Astrocyte (in vitro differentiated cells and primary cell): Measurements from ENCODE around the gene RGS17. TPM values are rescaled to one million over a fixed set of nuclear protein-coding genes. Genes with fewer than 3 reads are reported as not detected.
A peak's percentile ranks its signal among the peaks of the same experiment; 100 is the strongest.

Experiments used
- DNase-seq: peaks from one replicate; pipeline ENCODE4 v3.0.0-alpha.2; 2010; ENCODE audit warnings: low read depth
- FAIRE-seq: peaks from 2 replicates; lab custom pipeline; 2011; peaks lifted over from hg19 to GRCh38; lab: Jason Lieb, UNC
- H2AFZ ChIP-seq: 2 replicates; pipeline ENCODE4 v1.6.0; 2012; ENCODE audit warnings: low read depth, low read length, inconsistent platforms
- H3K27ac ChIP-seq: 2 replicates; pipeline ENCODE4 v1.5.1; 2011; ENCODE audit warnings: low read depth, low read length, inconsistent platforms
- H3K27me3 ChIP-seq: 2 replicates; pipeline ENCODE4 v1.6.0; 2011; ENCODE audit warnings: low read length, inconsistent platforms; ENCODE audit not compliant: insufficient read depth
- H3K36me3 ChIP-seq: 2 replicates; pipeline ENCODE4 v1.5.1; 2011; ENCODE audit warnings: low read length, inconsistent platforms; ENCODE audit not compliant: insufficient read depth
- H3K4me1 ChIP-seq: 2 replicates; pipeline ENCODE4 v1.5.1; 2011; ENCODE audit warnings: low read length, inconsistent platforms; ENCODE audit not compliant: insufficient read depth
- H3K4me2 ChIP-seq: 2 replicates; pipeline ENCODE4 v1.6.0; 2012; ENCODE audit warnings: low read length, inconsistent platforms
- H3K4me3 ChIP-seq: 2 replicates; pipeline ENCODE4 v1.5.1; 2011; ENCODE audit warnings: low read depth, mild to moderate bottlenecking, low read length, inconsistent platforms; ENCODE audit not compliant: insufficient read depth
- H3K79me2 ChIP-seq: 2 replicates; pipeline ENCODE4 v1.6.0; 2012; ENCODE audit warnings: mild to moderate bottlenecking, low read length, inconsistent platforms; ENCODE audit not compliant: insufficient read depth
- H3K9ac ChIP-seq: 2 replicates; pipeline ENCODE4 v1.6.0; 2012; ENCODE audit warnings: mild to moderate bottlenecking, low read length, inconsistent platforms
- H3K9me3 ChIP-seq: 2 replicates; pipeline ENCODE4 v1.5.1; 2012; ENCODE audit warnings: low read depth, mild to moderate bottlenecking, low read length, inconsistent platforms; ENCODE audit not compliant: insufficient read depth
- H4K20me1 ChIP-seq: 2 replicates; pipeline ENCODE4 v1.6.0; 2012; ENCODE audit warnings: low read length, inconsistent platforms; ENCODE audit not compliant: insufficient read depth
- H3K27ac Mint-ChIP-seq: one replicate; pipeline ENCODE4 v1.8.0; 2021; ENCODE audit warnings: mild to moderate bottlenecking, mixed read lengths; ENCODE audit not compliant: unreplicated experiment
- H3K27me3 Mint-ChIP-seq: one replicate; pipeline ENCODE4 v1.8.0; 2021; ENCODE audit warnings: low read depth, mixed read lengths; ENCODE audit not compliant: unreplicated experiment
- H3K36me3 Mint-ChIP-seq: one replicate; pipeline ENCODE4 v1.8.0; 2021; ENCODE audit warnings: low read depth, mixed read lengths; ENCODE audit not compliant: unreplicated experiment
- H3K4me1 Mint-ChIP-seq: one replicate; pipeline ENCODE4 v1.8.0; 2021; ENCODE audit warnings: low read depth, mixed read lengths; ENCODE audit not compliant: unreplicated experiment
- H3K4me3 Mint-ChIP-seq: one replicate; pipeline ENCODE4 v1.8.0; 2021; ENCODE audit warnings: mild to moderate bottlenecking, moderate library complexity, mixed read lengths; ENCODE audit not compliant: unreplicated experiment
- H3K9me3 Mint-ChIP-seq: one replicate; pipeline ENCODE4 v1.8.0; 2021; ENCODE audit warnings: mild to moderate bottlenecking, mixed read lengths; ENCODE audit not compliant: unreplicated experiment
- EZH2 ChIP-seq: IDR thresholded peaks from 2 replicates; pipeline ENCODE4 v1.6.1; 2012; ENCODE audit warnings: mild to moderate bottlenecking, low read length, inconsistent platforms; ENCODE audit not compliant: insufficient read depth
- total RNA-seq: library from RNA; stranded (reverse); gene quantifications from 2 replicates; pipeline ENCODE4 v1.2.1, GENCODE V29; 2021
- TF ChIP-seq, protein P1 (sequence below): IDR thresholded peaks from 2 replicates; pipeline ENCODE4 v1.5.1; 2011; ENCODE audit warnings: low read depth, mild to moderate bottlenecking, inconsistent platforms, low read length, moderate library complexity; ENCODE audit not compliant: insufficient read depth

RGS17 gene
- total RNA-seq, 1 donor from 2014 or later, result 3.4 TPM

DNA sequence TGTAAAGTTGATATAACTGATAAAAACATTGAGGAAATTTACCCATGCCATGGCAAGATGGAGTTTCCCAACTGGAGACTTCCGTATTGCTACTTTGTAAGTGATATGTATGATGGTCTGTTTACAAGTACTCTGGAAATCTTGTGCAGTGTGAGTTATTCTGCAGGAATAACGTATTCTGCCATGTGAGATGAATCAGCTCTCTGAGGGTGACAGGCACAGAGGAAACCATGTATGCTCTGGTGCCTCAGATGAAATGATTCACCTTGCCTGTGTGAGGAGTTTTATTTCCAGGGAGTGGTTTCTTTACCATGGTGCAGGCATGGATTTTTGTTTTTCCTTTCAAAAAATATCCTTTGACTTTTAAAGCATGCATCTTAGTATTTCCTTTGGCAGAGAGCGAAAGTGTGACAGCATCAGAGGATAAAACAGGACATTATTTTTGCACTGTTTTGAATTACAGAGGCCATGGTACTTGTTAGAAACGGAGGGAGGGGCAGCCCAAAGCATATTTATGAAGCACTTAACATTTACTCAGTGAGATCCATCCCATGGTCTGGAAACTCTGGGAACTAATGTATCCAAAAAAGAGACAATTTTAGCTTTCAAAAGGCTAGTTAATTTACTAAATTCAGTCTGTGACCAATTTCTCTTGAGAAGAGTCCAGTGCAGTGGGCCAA is 92.6 kb downstream of the RGS17 start:
- Mint-ChIP-seq H3K36me3 (peaks cover 5% of the 10 kb centered on the region), H3K4me1 (no peaks in the 10 kb centered on the region), H3K27me3 (no peaks in the 10 kb centered on the region), H3K9me3 (no peaks in the 10 kb centered on the region), H3K27ac (no peak overlapping the region), H3K4me3 (no peak overlapping the region)
- Histone ChIP-seq H3K27ac (no peak overlapping the region), H3K27me3 (no peaks in the 10 kb centered on the region), H3K9me3 (no peaks in the 10 kb centered on the region), H4K20me1 (no peaks in the 10 kb centered on the region), H3K4me2 (no peak overlapping the region), H3K4me1 (no peaks in the 10 kb centered on the region), H3K79me2 (no peaks in the 10 kb centered on the region), H3K9ac (no peak overlapping the region), H2AFZ (no peak overlapping the region), H3K4me3 (no peak overlapping the region), H3K36me3 (no peaks in the 10 kb centered on the region)
- TF ChIP-seq, protein P1, sequence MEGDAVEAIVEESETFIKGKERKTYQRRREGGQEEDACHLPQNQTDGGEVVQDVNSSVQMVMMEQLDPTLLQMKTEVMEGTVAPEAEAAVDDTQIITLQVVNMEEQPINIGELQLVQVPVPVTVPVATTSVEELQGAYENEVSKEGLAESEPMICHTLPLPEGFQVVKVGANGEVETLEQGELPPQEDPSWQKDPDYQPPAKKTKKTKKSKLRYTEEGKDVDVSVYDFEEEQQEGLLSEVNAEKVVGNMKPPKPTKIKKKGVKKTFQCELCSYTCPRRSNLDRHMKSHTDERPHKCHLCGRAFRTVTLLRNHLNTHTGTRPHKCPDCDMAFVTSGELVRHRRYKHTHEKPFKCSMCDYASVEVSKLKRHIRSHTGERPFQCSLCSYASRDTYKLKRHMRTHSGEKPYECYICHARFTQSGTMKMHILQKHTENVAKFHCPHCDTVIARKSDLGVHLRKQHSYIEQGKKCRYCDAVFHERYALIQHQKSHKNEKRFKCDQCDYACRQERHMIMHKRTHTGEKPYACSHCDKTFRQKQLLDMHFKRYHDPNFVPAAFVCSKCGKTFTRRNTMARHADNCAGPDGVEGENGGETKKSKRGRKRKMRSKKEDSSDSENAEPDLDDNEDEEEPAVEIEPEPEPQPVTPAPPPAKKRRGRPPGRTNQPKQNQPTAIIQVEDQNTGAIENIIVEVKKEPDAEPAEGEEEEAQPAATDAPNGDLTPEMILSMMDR, result no peak
- TF ChIP-seq EZH2, result no peak
- DNase-seq (peak; percentile 40), FAIRE-seq (no peak)

DNA sequence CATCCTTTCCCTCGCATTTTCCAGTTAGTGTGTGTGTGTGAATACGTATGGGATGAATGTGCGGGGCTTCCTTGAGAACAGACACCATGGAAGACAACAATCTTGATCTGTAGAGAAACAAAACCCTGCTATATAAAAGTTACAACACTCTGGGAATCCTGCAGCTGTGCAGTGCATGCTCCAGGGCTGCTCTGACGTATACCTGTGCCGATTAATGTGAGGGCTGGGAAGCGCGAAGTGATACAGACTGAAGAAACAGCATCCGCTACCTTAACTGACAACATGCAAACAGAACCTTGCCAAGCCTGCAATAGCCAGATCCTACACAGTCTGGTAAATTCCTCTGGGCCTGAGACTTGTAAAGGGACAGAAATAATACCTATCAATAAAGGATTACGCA is 96.9 kb downstream of the RGS17 start:
- no peaks in the 10 kb centered on the region for H3K4me1 Mint-ChIP-seq
- H3K36me3 Mint-ChIP-seq, result no peaks in the 10 kb centered on the region
- no peak for DNase-seq
- no peak overlapping the region for H3K27ac ChIP-seq
- no peak overlapping the region for H2AFZ ChIP-seq
- no peaks in the 10 kb centered on the region for H3K27me3 Mint-ChIP-seq
- no peaks in the 10 kb centered on the region for H3K9me3 Mint-ChIP-seq
- H3K79me2 ChIP-seq, result no peaks in the 10 kb centered on the region
- H3K27me3 ChIP-seq, result no peaks in the 10 kb centered on the region
- no peak overlapping the region for H3K9ac ChIP-seq
- peaks cover 7% of the 10 kb centered on the region for H3K4me1 ChIP-seq
- no peak for FAIRE-seq
- H3K4me3 Mint-ChIP-seq, result no peak overlapping the region
- no peak overlapping the region for H3K4me3 ChIP-seq
- no peak overlapping the region for H3K27ac Mint-ChIP-seq
- no peak overlapping the region for H3K4me2 ChIP-seq
- H3K9me3 ChIP-seq, result no peaks in the 10 kb centered on the region
- TF ChIP-seq EZH2, result no peak
- TF ChIP-seq, protein P1, result no peak
- H3K36me3 ChIP-seq, result no peaks in the 10 kb centered on the region
- H4K20me1 ChIP-seq, result no peaks in the 10 kb centered on the region

DNA sequence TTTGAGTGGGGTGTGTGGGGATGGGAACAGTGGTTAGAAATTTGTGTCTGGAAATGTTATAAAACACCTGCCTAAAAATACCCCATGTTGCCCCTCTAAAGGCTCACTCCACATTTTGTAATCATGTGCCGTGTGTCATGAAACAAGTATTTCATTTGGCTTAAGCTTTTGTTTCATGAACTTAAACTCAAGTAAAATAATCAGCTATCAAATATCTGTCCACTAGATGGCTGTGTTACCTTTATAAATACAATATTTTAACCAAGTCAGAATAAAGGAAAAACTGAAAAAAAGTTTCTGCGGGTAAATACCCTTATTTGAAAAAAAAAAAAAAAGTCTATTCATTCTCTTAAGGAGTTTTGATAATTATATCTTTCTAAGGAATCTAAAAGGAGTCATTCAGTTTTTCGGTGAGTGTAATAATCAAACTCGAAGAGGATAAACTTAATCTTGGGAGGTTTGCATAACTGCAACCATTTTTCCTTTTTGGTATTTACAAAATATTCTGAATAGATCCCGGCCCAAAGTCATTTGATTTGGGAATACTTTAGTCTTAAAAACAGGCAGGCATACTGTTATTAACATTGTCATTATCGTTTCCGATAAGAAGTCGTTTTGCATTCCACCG is 98.7 kb downstream of the RGS17 start:
- H3K4me3 Mint-ChIP-seq, result no peak overlapping the region
- no peaks in the 10 kb centered on the region for H3K36me3 ChIP-seq
- no peaks in the 10 kb centered on the region for H4K20me1 ChIP-seq
- no peaks in the 10 kb centered on the region for H3K9me3 Mint-ChIP-seq
- peak; percentile 51 for DNase-seq
- no peak overlapping the region for H3K9ac ChIP-seq
- TF ChIP-seq, protein P1, result peak; percentile 52
- TF ChIP-seq EZH2, result no peak
- no peak overlapping the region for H3K4me2 ChIP-seq
- H3K4me1 ChIP-seq, result peaks cover 7% of the 10 kb centered on the region
- H3K4me1 Mint-ChIP-seq, result peaks cover 9% of the 10 kb centered on the region
- no peaks in the 10 kb centered on the region for H3K27me3 ChIP-seq
- H3K4me3 ChIP-seq, result no peak overlapping the region
- no peak overlapping the region for H3K27ac Mint-ChIP-seq
- no peaks in the 10 kb centered on the region for H3K9me3 ChIP-seq
- H3K27me3 Mint-ChIP-seq, result no peaks in the 10 kb centered on the region
- H3K79me2 ChIP-seq, result no peaks in the 10 kb centered on the region
- no peak overlapping the region for H2AFZ ChIP-seq
- FAIRE-seq, result no peak
- no peaks in the 10 kb centered on the region for H3K36me3 Mint-ChIP-seq
- no peak overlapping the region for H3K27ac ChIP-seq
